Psoas muscle (tissue), 8 donors: ENCODE results near the gene HTD2. TPM values are rescaled to one million over a fixed set of nuclear protein-coding genes. Genes with fewer than 3 reads are reported as not detected.

Source experiments
- ATAC-seq, 4 donors: fragments of 200-7000 bp; cut with Tn5 transposase; one replicate each; pipeline ENCODE4 v1.9.1; 2020; ENCODE audit warnings: moderate library complexity in 3 of 4, mild to moderate bottlenecking in 2 of 4
- DNase-seq, 2 donors: peaks; one replicate each; pipeline ENCODE4 v3.0.0-alpha.2; 2020
- H3K27ac ChIP-seq: fragments of 200-600 bp; one replicate; pipeline ENCODE4 v1.8.0; 2022
- H3K27me3 ChIP-seq, 3 donors: fragments of 200-600 bp in 1 of 3; one replicate each; pipeline versions ENCODE4 v1.6.1 to v1.8.0; 2013 to 2022; ENCODE audit warnings: low read length in 2 of 3, mild to moderate bottlenecking in 2 of 3, moderate library complexity in 1 of 3; ENCODE audit not compliant: insufficient read depth in 3 of 3
- H3K36me3 ChIP-seq, 2 donors: fragments of 200-600 bp in 1 of 2; one replicate each; pipeline versions ENCODE4 v1.6.1 to v1.8.0; 2013 to 2022; ENCODE audit warnings: low read depth in 1 of 2, mild to moderate bottlenecking in 1 of 2, moderate library complexity in 1 of 2; ENCODE audit not compliant: insufficient read depth in 1 of 2
- H3K4me1 ChIP-seq: fragments of 200-600 bp; one replicate; pipeline ENCODE4 v1.8.0; 2022
- H3K4me3 ChIP-seq: fragments of 200-600 bp; one replicate; pipeline ENCODE4 v1.8.0; 2022; ENCODE audit warnings: mild to moderate bottlenecking
- H3K9me3 ChIP-seq: fragments of 200-600 bp; one replicate; pipeline ENCODE4 v1.8.0; 2022
- WGBS, 3 donors: extraction: QIAGEN DNeasy Blood & Tissue Kit; methylation state at CpG; one replicate each; pipeline versions ENCODE4 v1.1.6 to v1.1.7; 2013; 5-methylcytosine and 5-hydroxymethylcytosine counted together
- intact Hi-C, 2 donors: fragments of 100-400 bp; cut with DNase I; formaldehyde crosslinking; loops; one replicate each; pipeline versions ENCODE4 v1.11.0 to v1.14.2; 2022
- polyA plus RNA-seq, 3 donors: library from polyadenylated mRNA; stranded (reverse); fragments of 200-250 nt; gene quantifications; one replicate each; pipeline ENCODE4 v1.2.3, GENCODE V29; 2013
- total RNA-seq, 4 donors: library from RNA; stranded (reverse); fragmentation: NEBNext Ultra II Directional in 2 of 4; extraction: Animal tissue kit (Norgen Biotek cat#: 25700) in 2 of 4; gene quantifications; one replicate each; pipeline versions ENCODE4 v1.2.1 to v1.2.4, GENCODE V29; 2021 to 2023
- TF ChIP-seq, protein P1 (sequence below): fragments of 200-600 bp; IDR thresholded peaks from one replicate; pipeline ENCODE4 v1.8.0; 2022; ENCODE audit warnings: antibody characterized with exemption
- donor health status: healthy with polysubstance abuse.
- donor health status: DM: no; HTN: no; CAD: no; lungs with moderate emphysema.
- donor health status: Bipolar disorder and iron deficiency.
- donor health status: healthy.
- donor health status: DM: yes; HTN: yes; CAD: no.
- donor health status: DM: no; HTN: no; CAD: no.
- donor health status: DM: no; HTN: no; CAD: no.
- donor health status: DM: yes; HTN: yes; CAD: no.

Gene HTD2
- total and polyA plus RNA-seq, 7 donors = 10.9 to 37.0 (median 15.7) TPM

DNA sequence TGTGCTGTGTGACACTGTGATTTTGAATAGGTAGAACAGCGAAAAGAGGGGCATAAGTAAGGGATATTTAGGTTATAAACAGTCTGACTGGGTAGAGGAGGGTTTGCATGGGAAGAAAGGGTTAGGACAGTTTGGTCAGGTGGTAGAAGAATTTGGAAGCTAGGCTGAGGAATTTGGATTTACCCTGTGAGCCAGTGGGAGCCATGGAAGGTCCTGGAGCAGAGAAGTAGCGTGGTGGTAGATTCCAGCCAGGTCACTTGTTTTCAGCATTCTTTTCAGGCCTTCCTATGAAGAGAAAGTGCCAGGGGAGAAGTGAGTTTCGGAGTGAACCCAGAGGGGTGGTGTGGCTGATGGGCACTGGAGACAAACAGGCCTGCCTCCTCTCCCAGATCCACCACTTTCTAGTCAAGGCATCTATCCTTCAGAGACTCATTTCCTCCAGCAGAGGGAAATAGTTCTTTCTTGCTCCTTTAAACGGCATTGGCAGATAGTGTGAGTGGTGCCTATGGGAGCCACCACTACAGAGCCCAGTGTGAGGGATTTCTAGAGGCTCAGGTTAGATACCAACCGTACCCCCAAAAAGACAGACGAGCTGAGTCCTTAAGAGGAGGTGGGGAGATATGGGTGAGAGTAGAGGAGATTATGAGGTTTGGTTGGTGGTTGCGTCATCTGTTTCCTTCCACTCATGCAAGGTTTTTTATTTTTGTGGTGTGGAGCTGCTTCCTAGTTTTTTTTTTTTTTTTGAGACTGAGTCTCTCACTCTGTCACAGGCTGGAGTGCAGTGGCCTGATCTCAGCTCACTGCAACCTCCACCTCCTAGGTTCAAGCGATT is 47.6 kb downstream of the HTD2 start:
- H3K9me3 ChIP-seq = no peaks in the 10 kb centered on the region
- DNase-seq (no peak), ATAC-seq (no peak)
- H3K4me3 ChIP-seq = no peak overlapping the region
- H3K27ac ChIP-seq = no peak overlapping the region
- H3K27me3 ChIP-seq = no peaks in the 10 kb centered on the region
- intact Hi-C loops = no loop called here
- H3K36me3 ChIP-seq = no peaks in the 10 kb centered on the region
- 86 to 91% (median 88%) methylated on average over 8 of the region's 8 CpGs for WGBS, 3 donors
- TF ChIP-seq, protein P1, sequence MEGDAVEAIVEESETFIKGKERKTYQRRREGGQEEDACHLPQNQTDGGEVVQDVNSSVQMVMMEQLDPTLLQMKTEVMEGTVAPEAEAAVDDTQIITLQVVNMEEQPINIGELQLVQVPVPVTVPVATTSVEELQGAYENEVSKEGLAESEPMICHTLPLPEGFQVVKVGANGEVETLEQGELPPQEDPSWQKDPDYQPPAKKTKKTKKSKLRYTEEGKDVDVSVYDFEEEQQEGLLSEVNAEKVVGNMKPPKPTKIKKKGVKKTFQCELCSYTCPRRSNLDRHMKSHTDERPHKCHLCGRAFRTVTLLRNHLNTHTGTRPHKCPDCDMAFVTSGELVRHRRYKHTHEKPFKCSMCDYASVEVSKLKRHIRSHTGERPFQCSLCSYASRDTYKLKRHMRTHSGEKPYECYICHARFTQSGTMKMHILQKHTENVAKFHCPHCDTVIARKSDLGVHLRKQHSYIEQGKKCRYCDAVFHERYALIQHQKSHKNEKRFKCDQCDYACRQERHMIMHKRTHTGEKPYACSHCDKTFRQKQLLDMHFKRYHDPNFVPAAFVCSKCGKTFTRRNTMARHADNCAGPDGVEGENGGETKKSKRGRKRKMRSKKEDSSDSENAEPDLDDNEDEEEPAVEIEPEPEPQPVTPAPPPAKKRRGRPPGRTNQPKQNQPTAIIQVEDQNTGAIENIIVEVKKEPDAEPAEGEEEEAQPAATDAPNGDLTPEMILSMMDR = no peak
- H3K4me1 ChIP-seq = peaks cover 24% of the 10 kb centered on the region

DNA sequence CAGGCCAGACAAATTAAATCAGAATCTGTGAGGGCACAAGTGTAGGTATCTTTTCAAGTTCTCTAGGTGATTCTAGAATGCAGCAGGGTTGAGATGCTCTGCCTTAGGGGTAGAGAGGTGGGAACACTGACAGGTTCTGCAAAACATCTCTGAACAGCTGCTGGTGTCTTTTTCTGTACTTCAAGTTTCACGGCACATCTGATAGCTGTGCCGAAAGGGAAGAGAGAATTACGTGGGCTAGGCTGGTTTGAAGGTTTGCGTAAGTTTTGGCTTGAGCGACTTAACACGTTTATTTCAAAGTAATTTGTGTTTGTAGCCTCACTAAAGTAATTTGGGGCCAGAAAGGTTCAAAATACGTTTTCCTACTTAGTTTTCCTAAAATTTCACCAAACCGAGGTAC is 48.9 kb downstream of the HTD2 start:
- peaks cover 24% of the 10 kb centered on the region for H3K4me1 ChIP-seq
- no peaks in the 10 kb centered on the region for H3K27me3 ChIP-seq
- H3K4me3 ChIP-seq = no peak overlapping the region
- intact Hi-C loops = no loop called here
- TF ChIP-seq, protein P1 = no peak
- no peaks in the 10 kb centered on the region for H3K36me3 ChIP-seq
- H3K9me3 ChIP-seq = no peaks in the 10 kb centered on the region
- no peak for DNase-seq
- H3K27ac ChIP-seq = no peak overlapping the region
- peak in 1 of 4 donors; percentile 41 for ATAC-seq
- 53 to 81% (median 54%) methylated on average over 8 of the region's 8 CpGs for WGBS, 3 donors

DNA sequence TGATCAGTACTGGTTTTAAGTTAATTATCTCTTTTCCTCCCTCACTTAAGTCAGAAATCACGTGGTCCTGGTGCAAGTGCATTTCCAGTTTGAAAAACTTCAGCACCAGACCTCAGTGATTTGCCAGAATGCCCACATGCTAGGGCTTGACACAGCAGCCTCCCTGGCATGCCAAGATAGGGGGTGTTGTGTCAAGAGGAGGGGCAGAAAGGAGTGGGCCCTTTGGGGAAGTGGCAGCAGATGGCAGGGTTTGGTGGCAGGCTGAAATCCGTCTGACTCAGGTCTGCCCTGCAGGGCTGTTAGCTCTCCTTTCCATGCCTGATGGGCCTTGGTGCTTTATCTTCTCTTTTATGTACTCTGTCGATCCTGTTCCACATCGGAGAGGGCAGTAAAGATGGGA is 49.7 kb downstream of the HTD2 start:
- TF ChIP-seq, protein P1 = no peak
- no peak overlapping the region for H3K27ac ChIP-seq
- intact Hi-C loops = no loop called here
- H3K4me3 ChIP-seq = no peak overlapping the region
- peaks cover 16% of the 10 kb centered on the region for H3K4me1 ChIP-seq
- DNase-seq (no peak), ATAC-seq (peak in 2 of 4 donors; percentile 18 to 60)
- no peaks in the 10 kb centered on the region for H3K9me3 ChIP-seq
- H3K36me3 ChIP-seq = no peaks in the 10 kb centered on the region
- 35 to 54% (median 47%) methylated on average over 4 of the region's 4 CpGs for WGBS, 3 donors
- no peaks in the 10 kb centered on the region for H3K27me3 ChIP-seq

- peaks cover 17% of the 10 kb centered on the region for H3K4me1 ChIP-seq
- H3K27me3 ChIP-seq = no peaks in the 10 kb centered on the region
- no peak overlapping the region for H3K4me3 ChIP-seq
- no peak for DNase-seq
- no peaks in the 10 kb centered on the region for H3K9me3 ChIP-seq
- no peaks in the 10 kb centered on the region for H3K36me3 ChIP-seq
- TF ChIP-seq, protein P1 = no peak
- no peak overlapping the region for H3K27ac ChIP-seq
- intact Hi-C loops = no loop called here
- WGBS, 3 donors = 95 to 99% (median 96%) methylated on average over 3 of the region's 3 CpGs
- no peak for ATAC-seq
Measured at GRCh38 chr3:58357402-58357801, 51.1 kb downstream of the HTD2 start.
